ENCODE results near the gene PHGDH.
A peak's percentile ranks its signal among the peaks of the same experiment; 100 is the strongest.
"Not testable (repeated sequence)": the region's sequence is repeated elsewhere in the genome, so short reads cannot be mapped to it uniquely, and the experiment has no call there.

Gene PHGDH

DNA sequence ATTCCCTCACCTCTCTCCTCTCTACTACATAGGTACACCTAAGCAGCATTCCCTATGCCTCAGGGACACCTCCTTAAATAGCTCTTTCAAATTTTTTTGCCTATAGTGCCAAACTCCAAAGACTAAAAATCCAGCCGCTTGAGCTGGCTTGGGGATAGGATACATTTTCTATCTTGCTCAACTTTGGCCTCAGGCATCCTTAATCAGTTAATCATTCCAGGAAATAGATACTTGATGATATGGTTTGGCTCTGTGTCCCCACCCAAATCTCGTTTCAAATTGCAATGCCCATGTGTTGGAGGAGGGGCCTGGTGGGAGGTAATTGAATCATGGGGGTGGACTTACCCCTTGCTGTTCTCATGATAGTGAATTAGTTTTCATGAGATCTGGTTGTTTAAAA lies 11.4 kb upstream of the PHGDH start:
- DNase-seq: no peak

DNA sequence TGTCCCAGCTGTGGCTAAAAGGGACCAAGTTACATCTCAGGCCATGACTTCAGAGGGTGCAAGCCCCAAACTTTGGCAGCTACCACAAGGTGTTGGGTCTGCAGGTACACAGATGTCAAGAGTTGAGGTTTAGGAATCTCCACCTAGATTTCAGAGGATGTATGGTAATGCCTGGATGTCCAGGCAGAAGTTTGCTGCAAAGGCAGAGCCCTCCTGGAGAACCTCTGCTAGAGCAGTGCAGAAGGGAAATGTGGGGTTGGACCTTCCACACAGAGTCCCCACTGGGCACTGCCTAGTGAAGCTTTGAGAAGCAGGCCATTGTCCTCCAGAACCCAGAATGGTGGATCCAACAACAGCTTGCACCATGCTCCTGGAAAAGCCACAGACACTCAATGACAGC lies 10.1 kb upstream of the PHGDH start:
- no peak for DNase-seq

DNA sequence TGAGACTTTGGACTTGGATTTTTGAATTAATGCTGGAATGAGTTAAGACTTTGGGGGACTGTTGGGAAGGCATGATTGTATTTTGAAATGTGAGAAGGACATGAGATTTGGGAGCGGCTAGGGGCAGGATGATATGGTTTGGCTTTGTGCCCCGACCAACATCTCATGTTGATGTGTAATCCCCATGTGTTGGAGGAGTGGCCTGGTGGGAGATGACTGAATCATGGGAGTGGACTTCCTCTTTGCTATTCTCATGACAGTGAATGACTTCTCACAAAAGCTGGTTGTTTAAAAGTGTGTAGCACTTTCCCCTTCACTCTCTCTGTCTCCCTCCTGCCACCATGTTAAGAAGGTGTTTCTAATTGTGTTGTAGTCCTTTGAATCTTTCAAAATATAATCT lies 9.3 kb upstream of the PHGDH start:
- no peak for DNase-seq

DNA sequence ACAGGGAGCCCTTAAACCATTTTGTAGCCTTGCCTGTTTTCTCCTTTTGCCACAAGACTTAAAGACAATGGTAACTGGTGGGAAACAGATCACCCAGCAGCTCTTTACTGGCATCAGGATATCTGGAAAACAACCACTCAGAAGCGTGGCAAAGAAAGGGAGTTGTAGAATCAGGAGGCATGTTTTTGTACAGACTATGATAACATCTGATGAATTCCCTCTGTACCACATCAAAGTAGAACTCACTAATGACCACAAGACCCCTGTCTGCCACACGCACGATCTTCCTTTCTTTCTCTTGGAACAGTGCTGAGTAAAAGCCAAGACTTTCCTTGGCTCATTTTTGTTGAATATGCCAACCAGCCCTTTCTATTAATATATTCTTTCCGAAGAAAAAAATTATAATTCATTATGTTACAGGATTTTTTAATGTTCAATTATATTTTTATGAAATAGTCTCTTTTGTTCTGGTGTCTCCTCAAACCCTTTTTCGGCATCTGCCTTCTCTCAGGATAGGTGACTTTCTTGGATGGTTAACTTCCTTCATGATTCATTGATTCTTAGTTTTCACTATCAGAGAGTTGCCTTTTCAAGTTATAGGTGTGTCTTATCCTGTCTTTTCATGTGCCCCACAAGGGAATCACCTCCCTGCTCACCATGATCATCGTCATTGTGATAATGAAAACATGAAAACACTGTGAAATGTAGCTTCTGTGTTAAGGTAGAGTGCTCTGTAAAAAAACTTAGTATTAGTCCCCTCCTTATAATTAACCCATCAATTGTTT lies 7.9 kb upstream of the PHGDH start:
- no peak for DNase-seq

DNA sequence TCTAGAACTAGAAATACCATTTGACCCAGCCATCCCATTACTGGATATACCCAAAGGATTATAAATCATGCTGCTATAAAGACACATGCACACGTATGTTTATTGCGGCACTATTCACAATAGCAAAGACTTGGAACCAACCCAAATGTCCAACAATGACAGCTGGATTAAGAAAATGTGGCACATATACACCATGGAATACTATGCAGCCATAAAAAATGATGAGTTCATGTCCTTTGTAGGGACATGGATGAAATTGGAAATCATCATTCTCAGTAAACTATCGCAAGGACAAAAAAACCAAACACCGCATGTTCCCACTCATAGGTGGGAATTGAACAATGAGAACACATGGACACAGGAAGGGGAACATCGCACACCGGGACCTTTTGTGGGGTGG lies 5.1 kb upstream of the PHGDH start:
- not testable (repeated sequence) for DNase-seq

GRCh38 chr1:119711356-119711803 lies 354 bp upstream of the PHGDH start:
- DNase-seq: not testable (repeated sequence)

DNA sequence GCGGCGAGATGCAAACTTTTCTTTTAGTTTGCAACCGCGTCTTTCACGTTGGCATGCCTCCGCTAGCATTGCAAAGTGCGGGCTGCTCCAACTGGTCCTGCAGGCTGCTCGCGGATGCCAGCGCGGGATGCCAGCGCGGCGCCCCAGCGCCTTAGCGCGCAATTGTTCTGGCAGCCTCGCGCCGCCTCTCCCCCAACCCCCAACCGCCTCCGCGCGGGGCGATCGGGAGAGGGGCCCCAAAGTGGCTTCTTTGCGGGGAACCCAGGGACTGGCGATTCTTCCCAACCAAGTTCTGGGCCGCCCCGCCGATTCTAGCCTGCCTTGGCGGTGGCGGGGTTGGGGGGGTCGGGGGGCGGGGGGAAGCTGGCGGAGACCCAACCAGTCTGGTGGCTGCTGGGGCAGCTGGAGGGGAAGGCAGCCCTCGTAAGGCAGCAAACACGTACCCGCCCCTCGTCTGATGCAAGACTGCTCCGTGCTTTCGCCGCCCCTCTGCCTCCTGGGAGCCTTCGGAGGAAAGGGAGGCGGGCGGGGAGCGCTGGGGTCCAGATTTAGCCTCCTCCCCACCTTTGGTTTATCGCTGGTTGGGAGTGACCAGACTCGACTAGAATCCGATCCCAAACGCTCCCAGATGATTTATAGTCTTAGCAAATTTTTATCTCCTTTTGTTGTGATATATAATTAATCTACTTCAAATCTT lies 756 bp downstream of the PHGDH start:
- peak; percentile 92 for DNase-seq

GRCh38 chr1:119713039-119713748 lies 1.5 kb downstream of the PHGDH start:
- DNase-seq: peak; percentile 72

GRCh38 chr1:119713749-119714456 lies 2.2 kb downstream of the PHGDH start:
- peak; percentile 66 for DNase-seq

GRCh38 chr1:119714583-119714982 lies 2.8 kb downstream of the PHGDH start:
- DNase-seq: no peak

DNA sequence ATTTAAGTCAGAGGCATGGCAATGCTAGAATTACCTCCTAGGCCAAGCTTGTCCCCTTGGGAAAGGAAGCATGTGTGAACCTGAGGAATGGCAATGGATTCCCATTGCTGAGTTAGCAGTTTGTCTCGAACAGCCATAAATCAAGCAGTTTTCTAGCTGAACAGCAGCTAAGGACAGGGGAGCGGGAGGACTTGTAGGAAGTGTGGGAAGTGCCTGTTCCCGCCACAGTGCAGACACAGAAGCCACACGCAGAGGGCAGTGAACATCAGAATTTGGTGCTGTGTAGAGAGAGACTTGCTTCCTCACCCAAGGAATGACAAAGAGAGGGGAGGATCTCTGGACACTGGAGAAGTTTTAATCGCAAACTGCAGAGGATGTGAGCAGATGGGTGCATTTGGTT lies 3.8 kb downstream of the PHGDH start:
- peak; percentile 22 for DNase-seq

DNA sequence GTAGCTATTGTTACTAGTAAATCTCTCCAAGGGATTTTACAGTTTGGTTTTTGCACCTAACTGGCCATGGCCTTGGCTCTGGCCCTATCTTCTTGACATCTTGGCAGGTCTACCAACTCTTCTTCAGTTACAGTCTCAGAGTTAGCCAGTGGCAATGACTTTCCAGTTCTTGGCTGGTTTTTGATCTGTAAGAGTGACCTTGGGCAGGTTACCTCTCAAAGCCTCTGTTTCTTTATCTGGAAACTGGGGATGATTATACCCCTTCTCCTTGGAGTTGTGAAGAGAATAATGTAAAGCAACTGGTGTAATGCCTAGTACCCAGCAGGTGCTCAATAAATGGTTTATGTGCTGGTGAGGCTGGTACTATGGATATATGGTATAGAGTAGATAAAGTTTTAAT lies 6.7 kb downstream of the PHGDH start:
- DNase-seq: no peak

GRCh38 chr1:119718972-119719371 lies 7.2 kb downstream of the PHGDH start:
- DNase-seq: no peak

DNA sequence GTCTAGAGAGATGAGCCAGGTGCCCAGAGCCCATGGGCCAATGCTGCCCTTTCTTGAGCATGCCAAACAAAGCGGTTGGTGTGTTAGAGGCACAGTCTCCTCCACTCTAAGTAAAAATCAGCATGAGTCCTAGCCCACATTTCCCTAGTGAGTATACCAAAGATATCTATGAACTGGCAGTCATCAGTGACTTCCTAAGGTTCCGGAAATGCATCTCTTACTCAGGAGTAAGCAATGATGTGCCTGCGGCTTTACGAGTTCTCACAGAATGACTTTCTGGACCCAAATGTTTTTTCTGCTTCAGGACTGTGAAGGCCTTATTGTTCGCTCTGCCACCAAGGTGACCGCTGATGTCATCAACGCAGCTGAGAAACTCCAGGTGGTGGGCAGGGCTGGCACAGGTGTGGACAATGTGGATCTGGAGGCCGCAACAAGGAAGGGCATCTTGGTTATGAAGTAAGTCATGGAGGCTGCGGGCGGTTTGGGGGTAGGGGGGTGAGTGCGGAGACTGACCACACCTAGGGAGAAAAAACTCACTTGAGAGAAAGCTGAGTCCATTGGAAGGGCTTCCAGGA lies 9.2 kb downstream of the PHGDH start:
- DNase-seq: no peak

DNA sequence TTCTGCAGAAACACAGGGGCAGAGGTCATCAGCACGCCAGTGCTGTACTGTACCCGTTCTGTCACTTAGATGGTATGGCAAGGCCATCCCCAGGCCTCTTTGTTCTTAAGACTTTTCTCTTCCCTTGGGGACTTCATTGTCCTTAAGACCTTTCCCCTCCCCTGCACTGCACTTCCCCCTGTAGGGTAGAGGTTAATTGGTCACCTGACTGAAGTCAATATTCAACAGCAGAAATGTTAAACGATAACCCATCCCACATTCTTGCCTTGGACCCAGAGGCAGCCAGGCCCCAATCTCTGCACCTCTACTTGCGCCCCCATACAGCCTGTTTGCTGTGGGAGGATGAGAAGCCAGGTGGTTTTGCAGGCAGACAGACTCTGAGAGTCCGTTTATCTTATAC lies 10.2 kb downstream of the PHGDH start:
- DNase-seq: no peak

DNA sequence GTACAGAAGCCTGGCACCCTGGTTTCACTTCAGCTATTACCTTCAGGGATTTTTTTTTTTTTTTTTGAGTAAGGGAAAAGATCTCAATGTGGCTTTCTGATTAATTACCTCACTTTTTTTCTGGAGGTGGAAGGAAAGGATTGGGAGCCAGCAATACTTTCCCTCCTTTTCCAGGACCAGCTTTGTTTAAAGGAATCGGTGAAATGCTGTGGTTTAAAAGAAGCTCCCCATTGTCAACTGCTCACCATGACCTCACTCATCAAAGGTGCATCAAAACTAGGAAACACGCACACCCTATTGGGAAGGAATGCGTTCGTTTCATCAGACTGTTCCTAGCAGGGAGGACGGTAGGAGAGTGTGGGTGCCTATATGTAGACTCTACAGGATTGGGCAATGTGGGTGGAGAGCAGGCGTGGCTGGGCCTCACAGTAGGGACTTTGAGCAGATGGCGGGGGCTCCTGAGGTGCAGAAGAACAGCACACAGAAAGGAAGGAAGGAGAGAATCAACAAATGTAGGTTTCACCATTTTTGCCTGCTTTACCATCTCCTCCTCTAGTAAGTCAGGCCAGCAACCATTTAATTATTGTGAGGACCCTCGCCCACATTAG lies 13.0 kb downstream of the PHGDH start:
- no peak for DNase-seq

DNA sequence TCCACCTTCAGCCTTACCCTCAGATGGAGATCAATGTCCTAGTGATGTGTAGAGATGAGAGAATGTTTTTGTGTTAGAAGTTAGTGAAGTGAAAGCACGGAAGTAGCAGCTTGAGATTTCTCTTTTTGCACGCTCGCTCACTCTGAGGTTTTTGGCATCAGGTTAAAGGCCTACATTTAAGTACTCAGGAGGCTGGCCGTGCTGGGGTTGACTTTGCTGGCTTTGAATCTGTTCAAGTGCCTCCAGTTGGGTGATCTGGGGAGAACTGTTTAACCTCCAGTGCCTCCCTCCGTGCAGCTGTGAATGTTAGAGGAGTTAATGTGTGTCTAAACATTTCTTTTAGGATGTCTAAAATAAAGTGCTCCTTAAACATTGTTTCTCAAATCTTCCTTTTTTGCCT lies 13.9 kb downstream of the PHGDH start:
- DNase-seq: no peak

DNA sequence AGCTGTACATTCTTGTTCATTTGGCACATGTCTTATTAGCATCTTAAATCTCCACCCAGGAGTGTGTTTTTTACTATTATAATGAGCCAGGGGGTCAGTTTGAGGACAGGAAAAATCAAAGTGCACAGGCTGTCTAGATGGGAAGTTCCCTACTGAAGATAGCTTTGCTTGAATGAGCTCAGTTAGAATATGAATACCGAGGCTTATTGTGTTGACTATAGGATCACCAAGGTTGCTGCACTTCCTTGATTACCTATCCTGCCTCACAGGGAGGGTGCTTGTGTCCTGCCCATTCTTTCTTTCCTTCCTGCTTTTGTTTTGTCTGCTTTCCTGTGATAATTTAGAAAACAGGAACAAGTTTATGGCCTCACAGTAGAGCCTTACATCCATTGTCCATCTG lies 16.3 kb downstream of the PHGDH start:
- no peak for DNase-seq

DNA sequence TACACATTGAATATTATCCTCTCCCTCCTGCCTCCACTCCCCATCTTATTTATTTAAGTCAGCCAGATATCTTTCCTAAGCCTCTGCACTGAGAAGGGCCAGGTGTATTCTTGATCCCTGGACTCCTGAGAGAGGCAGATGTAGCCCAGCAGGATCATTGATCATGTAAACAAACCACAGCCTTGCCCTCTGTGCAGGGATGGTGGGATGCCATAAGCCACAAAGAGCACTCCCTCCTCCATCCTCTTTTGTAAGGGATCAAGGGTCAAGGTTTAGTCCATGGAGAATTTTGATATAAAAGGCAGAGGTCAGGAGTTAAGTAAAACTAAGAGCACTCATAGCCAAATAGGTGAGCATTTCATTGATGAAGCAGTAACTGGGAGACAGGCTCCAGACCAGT lies 17.3 kb downstream of the PHGDH start:
- no peak for DNase-seq

DNA sequence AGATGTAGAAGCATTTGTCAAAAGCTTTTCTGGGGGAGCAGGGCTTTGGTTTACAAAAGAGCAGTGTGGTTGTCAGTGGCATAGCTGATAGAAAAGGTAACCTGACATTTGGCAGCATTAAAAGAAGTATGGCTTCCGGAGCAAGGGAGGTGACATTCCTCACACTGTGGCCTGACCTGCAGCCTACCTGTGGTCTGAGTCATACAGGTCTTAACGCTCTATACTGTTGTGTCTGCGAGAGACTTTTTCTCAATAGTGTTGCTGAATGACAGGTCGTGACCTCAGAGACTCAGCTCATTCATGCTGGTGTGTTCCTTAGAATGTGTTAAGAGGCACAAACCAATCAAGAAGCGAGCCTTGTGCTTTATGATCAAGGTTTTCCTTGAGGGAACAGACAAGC lies 19.3 kb downstream of the PHGDH start:
- no peak for DNase-seq

DNA sequence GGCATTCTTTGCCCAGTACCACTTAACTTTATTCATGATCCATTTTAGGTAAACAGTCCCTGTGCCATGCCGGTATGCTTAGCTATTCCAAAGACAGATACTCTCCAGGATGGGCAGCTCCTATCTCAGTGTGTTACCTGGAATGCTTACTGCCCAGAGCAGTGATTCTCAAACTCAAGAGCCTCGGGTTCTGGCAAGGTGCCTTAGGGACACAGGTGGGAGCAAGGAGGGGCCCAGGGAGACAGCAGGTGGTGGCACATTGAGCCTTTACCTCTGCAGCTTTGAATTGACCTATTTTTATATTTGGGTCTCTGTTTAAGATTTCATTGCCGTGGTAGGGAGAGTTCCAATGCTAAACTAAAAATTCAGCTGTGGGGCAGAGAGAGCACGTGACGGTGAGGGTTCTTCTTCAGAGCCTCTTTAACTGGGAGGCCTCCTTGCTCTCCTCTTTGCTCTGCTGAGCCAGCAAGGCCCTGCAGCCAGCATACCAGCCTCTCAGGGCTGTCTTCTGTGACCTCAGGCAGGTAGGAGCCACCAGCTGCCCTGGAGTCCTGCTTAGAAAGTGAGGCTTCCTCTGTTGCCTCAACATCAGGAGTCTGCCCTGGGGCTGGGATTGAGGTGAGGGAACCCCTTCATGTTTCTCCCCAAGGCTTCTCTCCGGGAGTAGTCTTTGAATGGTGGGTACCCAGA lies 20.2 kb downstream of the PHGDH start:
- no peak for DNase-seq
